ENCODE measurements around the gene CLDN25. TPM values are rescaled to one million over a fixed set of nuclear protein-coding genes. Genes with fewer than 3 reads are reported as not detected.

CLDN25 gene
- polyA plus RNA-seq, 1 donor (not counting 4 experiments of a cell fraction or from before 2014, with no cell fraction given) = not detected

DNA sequence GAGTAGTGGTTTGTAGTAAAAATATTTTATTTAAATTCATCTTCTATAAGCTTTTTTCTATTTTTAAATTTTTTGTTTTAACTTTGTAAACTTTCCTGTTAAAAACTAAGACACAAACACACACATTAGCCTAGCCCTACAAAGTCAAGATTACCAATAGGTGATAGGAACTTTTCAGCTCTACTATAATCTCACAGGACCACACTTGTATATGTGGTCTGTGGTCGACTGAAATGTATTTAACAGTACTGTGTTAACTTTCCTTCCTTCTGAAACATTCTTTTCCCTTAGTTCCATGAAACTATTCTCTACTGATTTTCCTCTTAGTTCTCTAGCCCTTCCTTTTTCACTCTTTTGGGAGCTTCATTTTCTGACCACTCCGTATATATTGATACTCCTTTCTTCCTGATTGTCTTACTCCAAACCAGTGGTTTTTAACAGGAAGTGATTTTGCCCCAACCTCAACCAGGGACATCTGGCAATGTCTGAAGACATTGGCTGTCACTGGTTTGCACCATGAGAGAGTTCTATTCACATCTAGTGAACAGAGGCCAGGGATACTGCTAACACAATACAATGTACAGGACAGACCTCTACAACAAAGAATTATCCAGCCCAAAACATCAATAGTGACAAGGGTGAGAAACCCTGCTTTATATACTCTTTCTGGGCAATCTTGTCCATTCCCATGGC, 14.9 kb upstream of the CLDN25 start:
- DNase-seq (ENCODE audit: low read depth, low spot score) (no peak), FAIRE-seq (no peak)
- no peak overlapping the region for H3K27ac ChIP-seq (ENCODE audit: control insufficient read depth, insufficient read depth, low read length)
- H3K79me2 ChIP-seq (ENCODE audit: control insufficient read depth, insufficient read depth, low read length) = peaks cover 31% of the 10 kb centered on the region
- dilution Hi-C loops (cut with MboI; ENCODE audit: extremely low pct_ligation_motif_present, low sequenced_read_pairs) = no loop called here
- no peaks in the 10 kb centered on the region for H4K20me1 ChIP-seq (ENCODE audit: control insufficient read depth, extremely low read depth, insufficient read depth, low read length)
- TF ChIP-seq, protein P1, sequence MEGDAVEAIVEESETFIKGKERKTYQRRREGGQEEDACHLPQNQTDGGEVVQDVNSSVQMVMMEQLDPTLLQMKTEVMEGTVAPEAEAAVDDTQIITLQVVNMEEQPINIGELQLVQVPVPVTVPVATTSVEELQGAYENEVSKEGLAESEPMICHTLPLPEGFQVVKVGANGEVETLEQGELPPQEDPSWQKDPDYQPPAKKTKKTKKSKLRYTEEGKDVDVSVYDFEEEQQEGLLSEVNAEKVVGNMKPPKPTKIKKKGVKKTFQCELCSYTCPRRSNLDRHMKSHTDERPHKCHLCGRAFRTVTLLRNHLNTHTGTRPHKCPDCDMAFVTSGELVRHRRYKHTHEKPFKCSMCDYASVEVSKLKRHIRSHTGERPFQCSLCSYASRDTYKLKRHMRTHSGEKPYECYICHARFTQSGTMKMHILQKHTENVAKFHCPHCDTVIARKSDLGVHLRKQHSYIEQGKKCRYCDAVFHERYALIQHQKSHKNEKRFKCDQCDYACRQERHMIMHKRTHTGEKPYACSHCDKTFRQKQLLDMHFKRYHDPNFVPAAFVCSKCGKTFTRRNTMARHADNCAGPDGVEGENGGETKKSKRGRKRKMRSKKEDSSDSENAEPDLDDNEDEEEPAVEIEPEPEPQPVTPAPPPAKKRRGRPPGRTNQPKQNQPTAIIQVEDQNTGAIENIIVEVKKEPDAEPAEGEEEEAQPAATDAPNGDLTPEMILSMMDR (optimal IDR thresholded peaks at IDR 0.05 in 1 of 3, IDR thresholded peaks at IDR 0.05 in 1 of 3, conservative IDR thresholded peaks at IDR 0.05 in 1 of 3; ENCODE audit: extremely low read depth in 1 of 3, insufficient read depth in 2 of 3, low read length in 3 of 3) = no peak
- TF ChIP-seq EZH2 (IDR thresholded peaks at IDR 0.05; ENCODE audit: low read length) = no peak
- no peak overlapping the region for H3K4me2 ChIP-seq (ENCODE audit: control insufficient read depth, extremely low read depth, insufficient read depth, low read depth, low read length)
- no peak overlapping the region for H3K4me3 ChIP-seq (ENCODE audit: control insufficient read depth in 2 of 3, extremely low read depth in 1 of 3, insufficient read depth in 2 of 3, low read depth in 1 of 3, low read length in 3 of 3)
- H3K4me1 ChIP-seq (ENCODE audit: control insufficient read depth, extremely low read depth, insufficient read depth, low read length) = no peaks in the 10 kb centered on the region
- H3K9me3 ChIP-seq (ENCODE audit: control insufficient read depth, low read depth, low read length) = no peaks in the 10 kb centered on the region
- H3K36me3 ChIP-seq (ENCODE audit: control insufficient read depth in 2 of 2, extremely low read depth in 1 of 2, insufficient read depth in 2 of 2, low read length in 2 of 2) = peaks cover 2 to 4% of the 10 kb centered on the region in 2 experiments
- no peaks in the 10 kb centered on the region for H3K9me1 ChIP-seq (ENCODE audit: control insufficient read depth, extremely low read depth, insufficient read depth, low read length)
- H3K9ac ChIP-seq (ENCODE audit: control insufficient read depth, extremely low read depth, insufficient read depth, low read length) = no peak overlapping the region
- H2AFZ ChIP-seq (ENCODE audit: control insufficient read depth, low read length) = no peak overlapping the region
- H3K27me3 ChIP-seq (ENCODE audit: control insufficient read depth, extremely low read depth, insufficient read depth, low read length) = no peaks in the 10 kb centered on the region

DNA sequence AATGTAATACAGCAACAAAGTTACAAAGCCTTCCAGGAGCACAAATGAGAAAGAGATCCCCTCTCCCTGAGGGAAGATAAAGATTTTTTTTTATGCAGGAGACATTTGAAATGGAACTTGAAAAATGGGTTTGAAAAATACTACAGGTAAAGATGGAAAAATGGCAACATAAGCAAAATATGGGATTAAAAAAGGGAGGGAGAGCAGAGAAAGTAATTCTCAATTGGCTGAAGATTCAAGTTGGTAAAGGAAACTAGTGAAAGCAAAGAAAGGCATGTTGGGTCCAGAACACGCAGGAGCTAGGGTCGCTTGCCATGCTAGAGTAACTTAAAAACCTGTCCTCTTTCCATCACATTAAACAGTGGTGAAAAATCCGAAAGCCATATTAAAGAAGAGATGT, 7.6 kb upstream of the CLDN25 start:
- FAIRE-seq (no peak), DNase-seq (ENCODE audit: low read depth, low spot score) (no peak)
- H3K4me1 ChIP-seq (ENCODE audit: control insufficient read depth, extremely low read depth, insufficient read depth, low read length) = peaks cover 6% of the 10 kb centered on the region
- peaks cover 0 to 10% of the 10 kb centered on the region in 2 experiments for H3K36me3 ChIP-seq (ENCODE audit: control insufficient read depth in 2 of 2, extremely low read depth in 1 of 2, insufficient read depth in 2 of 2, low read length in 2 of 2)
- H3K4me2 ChIP-seq (ENCODE audit: control insufficient read depth, extremely low read depth, insufficient read depth, low read depth, low read length) = peak overlapping the region; percentile 75
- no peaks in the 10 kb centered on the region for H3K27me3 ChIP-seq (ENCODE audit: control insufficient read depth, extremely low read depth, insufficient read depth, low read length)
- H3K79me2 ChIP-seq (ENCODE audit: control insufficient read depth, insufficient read depth, low read length) = peaks cover 46% of the 10 kb centered on the region
- H4K20me1 ChIP-seq (ENCODE audit: control insufficient read depth, extremely low read depth, insufficient read depth, low read length) = no peaks in the 10 kb centered on the region
- H3K4me3 ChIP-seq (ENCODE audit: control insufficient read depth in 2 of 3, extremely low read depth in 1 of 3, insufficient read depth in 2 of 3, low read depth in 1 of 3, low read length in 3 of 3) = peak overlapping the region in 1 of 3 experiments; percentile 95
- TF ChIP-seq EZH2 (IDR thresholded peaks at IDR 0.05; ENCODE audit: low read length) = no peak
- TF ChIP-seq, protein P1 (optimal IDR thresholded peaks at IDR 0.05 in 1 of 3, IDR thresholded peaks at IDR 0.05 in 1 of 3, conservative IDR thresholded peaks at IDR 0.05 in 1 of 3; ENCODE audit: extremely low read depth in 1 of 3, insufficient read depth in 2 of 3, low read length in 3 of 3) = no peak
- dilution Hi-C loops (cut with MboI; ENCODE audit: extremely low pct_ligation_motif_present, low sequenced_read_pairs) = no loop called here
- H3K9me3 ChIP-seq (ENCODE audit: control insufficient read depth, low read depth, low read length) = no peaks in the 10 kb centered on the region
- H3K9ac ChIP-seq (ENCODE audit: control insufficient read depth, extremely low read depth, insufficient read depth, low read length) = no peak overlapping the region
- H3K27ac ChIP-seq (ENCODE audit: control insufficient read depth, insufficient read depth, low read length) = no peak overlapping the region
- no peak overlapping the region for H2AFZ ChIP-seq (ENCODE audit: control insufficient read depth, low read length)
- H3K9me1 ChIP-seq (ENCODE audit: control insufficient read depth, extremely low read depth, insufficient read depth, low read length) = no peaks in the 10 kb centered on the region

Data from keratinocyte (primary cell).